Progenitor cell of endocrine pancreas (in vitro differentiated cells): ENCODE data around the gene SH3GL2. TPM values are rescaled to one million over a fixed set of nuclear protein-coding genes. Genes with fewer than 3 reads are reported as not detected.

Experiments used
- DNase-seq: peaks from one replicate; pipeline ENCODE4 v3.0.0; 2021; ENCODE audit warnings: low spot score; ENCODE audit not compliant: unreplicated experiment
- H3K27ac Mint-ChIP-seq: 2 replicates; pipeline ENCODE4 v1.8.0; 2021; ENCODE audit warnings: mild to moderate bottlenecking, moderate library complexity, mixed read lengths
- H3K27me3 Mint-ChIP-seq: 2 replicates; pipeline ENCODE4 v1.8.0; 2021; ENCODE audit warnings: mixed read lengths
- H3K36me3 Mint-ChIP-seq: 2 replicates; pipeline ENCODE4 v1.8.0; 2022; ENCODE audit warnings: mixed read lengths; ENCODE audit not compliant: insufficient read depth
- H3K4me1 Mint-ChIP-seq: 2 replicates; pipeline ENCODE4 v1.8.0; 2021; ENCODE audit warnings: low read depth, mixed read lengths
- H3K4me3 Mint-ChIP-seq: 2 replicates; pipeline ENCODE4 v1.8.0; 2021; ENCODE audit warnings: low read depth, mild to moderate bottlenecking, moderate library complexity, mixed read lengths
- H3K9me3 Mint-ChIP-seq: 2 replicates; pipeline ENCODE4 v1.8.0; 2021; ENCODE audit warnings: low read depth, mixed read lengths
- CTCF ChIP-seq: fragments of 200-600 bp; sonication (generic); IDR thresholded peaks from one replicate; pipeline ENCODE4 v1.5.0; 2021; ENCODE audit warnings: antibody characterized with exemption, mild to moderate bottlenecking; ENCODE audit not compliant: unreplicated experiment
- total RNA-seq: library from RNA; stranded (reverse); gene quantifications from 2 replicates; pipeline ENCODE4 v1.2.1, GENCODE V29; 2021

SH3GL2 gene
- total RNA-seq, 1 donor from 2014 or later = 3.3 TPM

GRCh38 chr9:17588941-17589340 is 10.1 kb downstream of the SH3GL2 start:
- H3K9me3 Mint-ChIP-seq = no peaks in the 10 kb centered on the region
- H3K36me3 Mint-ChIP-seq = no peaks in the 10 kb centered on the region
- no peak overlapping the region for H3K27ac Mint-ChIP-seq
- DNase-seq = no peak
- TF ChIP-seq CTCF = no peak
- H3K4me1 Mint-ChIP-seq = no peaks in the 10 kb centered on the region
- peaks cover 9% of the 10 kb centered on the region for H3K27me3 Mint-ChIP-seq
- H3K4me3 Mint-ChIP-seq = no peak overlapping the region

DNA sequence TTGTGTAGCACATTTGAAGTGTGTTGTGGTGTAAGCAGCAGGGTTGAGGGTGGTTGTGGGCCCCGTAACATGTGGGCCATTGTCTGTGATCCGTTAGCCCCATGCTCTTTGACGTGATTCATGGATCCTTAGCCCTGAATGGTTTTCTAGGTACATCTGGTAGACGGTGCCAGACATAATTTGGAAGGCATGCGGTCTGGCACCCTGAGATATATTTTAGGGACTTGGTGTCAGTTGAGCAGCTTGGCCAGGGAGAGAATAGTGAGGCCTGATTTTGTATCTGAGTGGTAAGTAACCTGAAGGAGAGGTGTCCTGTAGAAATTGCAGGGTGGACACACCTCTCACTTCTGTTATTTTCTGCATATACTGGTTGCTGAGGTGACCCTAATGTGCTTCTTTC is 10.9 kb downstream of the SH3GL2 start:
- no peak for TF ChIP-seq CTCF
- Mint-ChIP-seq H3K4me3 (no peak overlapping the region), H3K27ac (no peak overlapping the region), H3K9me3 (no peaks in the 10 kb centered on the region), H3K27me3 (peaks cover 9% of the 10 kb centered on the region), H3K4me1 (no peaks in the 10 kb centered on the region), H3K36me3 (no peaks in the 10 kb centered on the region)
- DNase-seq = no peak

GRCh38 chr9:17594961-17595360 is 16.1 kb downstream of the SH3GL2 start:
- no peak for DNase-seq
- Mint-ChIP-seq H3K9me3 (no peaks in the 10 kb centered on the region), H3K4me3 (no peak overlapping the region), H3K4me1 (no peaks in the 10 kb centered on the region), H3K27ac (no peak overlapping the region), H3K36me3 (no peaks in the 10 kb centered on the region), H3K27me3 (peaks cover 2% of the 10 kb centered on the region)
- no peak for TF ChIP-seq CTCF

GRCh38 chr9:17597977-17598376 is 19.1 kb downstream of the SH3GL2 start:
- H3K4me1 Mint-ChIP-seq = no peaks in the 10 kb centered on the region
- no peak overlapping the region for H3K4me3 Mint-ChIP-seq
- H3K36me3 Mint-ChIP-seq = no peaks in the 10 kb centered on the region
- no peak overlapping the region for H3K27ac Mint-ChIP-seq
- H3K9me3 Mint-ChIP-seq = no peaks in the 10 kb centered on the region
- peaks cover 2% of the 10 kb centered on the region for H3K27me3 Mint-ChIP-seq
- TF ChIP-seq CTCF = no peak
- DNase-seq = no peak

- no peak for TF ChIP-seq CTCF
- H3K4me1 Mint-ChIP-seq = no peaks in the 10 kb centered on the region
- no peak overlapping the region for H3K4me3 Mint-ChIP-seq
- no peaks in the 10 kb centered on the region for H3K27me3 Mint-ChIP-seq
- no peak overlapping the region for H3K27ac Mint-ChIP-seq
- no peaks in the 10 kb centered on the region for H3K9me3 Mint-ChIP-seq
- H3K36me3 Mint-ChIP-seq = no peaks in the 10 kb centered on the region
- no peak for DNase-seq
These were observed 22.2 kb downstream of the SH3GL2 start for GRCh38 chr9:17600962-17601593.
